ENCODE results near the gene MAML2. TPM values are rescaled to one million over a fixed set of nuclear protein-coding genes. Genes with fewer than 3 reads are reported as not detected.

MAML2 gene
- total and polyA plus RNA-seq, 2 of the 13 experiments (the other 11 are each of a cell fraction or from before 2014, with no cell fraction given): 2.3 to 25.9 TPM

- no peak for TF ChIP-seq TRIM22 (IDR thresholded peaks at IDR 0.05)
- TF ChIP-seq ZNF17 (CRISPR knock-in tag; IDR thresholded peaks at IDR 0.05): no peak
- TF ChIP-seq ZNF841 (CRISPR knock-in tag; IDR thresholded peaks at IDR 0.05; ENCODE audit: borderline replicate concordance): no peak
- TF ChIP-seq E2F1 (CRISPR knock-in tag; IDR thresholded peaks at IDR 0.05): no peak
- no peak for TF ChIP-seq CENPBD1 (CRISPR knock-in tag; IDR thresholded peaks at IDR 0.05; ENCODE audit: borderline replicate concordance, low read depth)
- no peak for TF ChIP-seq ATF7-NPFF (CRISPR knock-in tag; IDR thresholded peaks at IDR 0.05; ENCODE audit: low read depth)
Measured at GRCh38 chr11:96103721-96104120, 239.3 kb downstream of the MAML2 start (continued).

- H3K9ac ChIP-seq (ENCODE audit: insufficient read depth, low read depth, low read length): no peak overlapping the region
- H3K9me3 ChIP-seq (ENCODE audit: low read length): no peaks in the 10 kb centered on the region
- no peak overlapping the region for H2AFZ ChIP-seq (ENCODE audit: low read length)
- ATAC-seq: no peak
- peaks cover 5% of the 10 kb centered on the region for H3K79me2 ChIP-seq (ENCODE audit: insufficient read depth, low read length)
- no peak overlapping the region for H3K4me3 ChIP-seq (replicated peaks in 1 of 3; ENCODE audit: insufficient read depth in 1 of 3, low read depth in 2 of 3, low read length in 3 of 3)
- no peak for DNase-seq (ENCODE audit: low spot score)
- H3K4me2 ChIP-seq (ENCODE audit: low read depth, low read length): no peak overlapping the region
- peaks cover 90% of the 10 kb centered on the region for H3K4me1 ChIP-seq (ENCODE audit: insufficient read depth, low read length)
- H3K27ac ChIP-seq (ENCODE audit: extremely low read length, insufficient read depth, low read length): no peak overlapping the region
- in situ Hi-C loops (cut with HindIII; ENCODE audit: extremely low pct_ligation_motif_present, low pct_unique_long_range_greater_than_20kb) (no loop called here), intact Hi-C loops (cut with micrococcal nuclease; ENCODE audit: unreplicated experiment) (no loop called here)
- no TSS peak for BruUV-seq (replicated peaks)
- no peak for FAIRE-seq
- CTCF ChIA-PET (ENCODE audit: low intra/inter-chr PET ratio, low total read pairs): no interaction called here
- 100% methylated on average over 1 of the region's 1 CpG for WGBS (ENCODE audit: low lambda C conversion rate)
- H4K20me1 ChIP-seq (ENCODE audit: insufficient read depth, low read length): no peaks in the 10 kb centered on the region
- H3K36me3 ChIP-seq (replicated peaks in 1 of 2; ENCODE audit: control insufficient read depth in 1 of 2, insufficient read depth in 2 of 2, low read length in 2 of 2): 0 out of 5 replicates have a peak, but pooled peaks cover 2 to 3% of the 10 kb centered on the region in 2 experiments
- POLR2A ChIA-PET: no interaction called here
- H3K27me3 ChIP-seq (ENCODE audit: control insufficient read depth in 1 of 2, insufficient read depth in 2 of 2, low read length in 2 of 2): no peaks in the 10 kb centered on the region
- TF ChIP-seq ZNF672 (CRISPR knock-in tag; IDR thresholded peaks at IDR 0.05) (no peak), DR1 (CRISPR knock-in tag; IDR thresholded peaks at IDR 0.05) (no peak), SNAPC5 (CRISPR knock-in tag; IDR thresholded peaks at IDR 0.05; ENCODE audit: borderline replicate concordance) (no peak), NCOA1 (CRISPR knock-in tag; IDR thresholded peaks at IDR 0.05) (no peak), ZNF510 (CRISPR knock-in tag; IDR thresholded peaks at IDR 0.05; ENCODE audit: low read depth) (no peak), HNF4G (IDR thresholded peaks at IDR 0.05; ENCODE audit: borderline replicate concordance, low read depth, low read length) (no peak), HNF4G (CRISPR knock-in tag; IDR thresholded peaks at IDR 0.05; ENCODE audit: borderline replicate concordance, low read depth) (no peak), PAX8 (CRISPR knock-in tag; IDR thresholded peaks at IDR 0.05; ENCODE audit: borderline replicate concordance) (no peak), ARID5B (CRISPR knock-in tag; IDR thresholded peaks at IDR 0.05) (no peak), SETDB1 (CRISPR knock-in tag; IDR thresholded peaks at IDR 0.05; ENCODE audit: borderline replicate concordance) (no peak)
Measured at GRCh38 chr11:96103102-96103501, 239.9 kb downstream of the MAML2 start.
